ENCODE results near the gene PARD3.

DNA sequence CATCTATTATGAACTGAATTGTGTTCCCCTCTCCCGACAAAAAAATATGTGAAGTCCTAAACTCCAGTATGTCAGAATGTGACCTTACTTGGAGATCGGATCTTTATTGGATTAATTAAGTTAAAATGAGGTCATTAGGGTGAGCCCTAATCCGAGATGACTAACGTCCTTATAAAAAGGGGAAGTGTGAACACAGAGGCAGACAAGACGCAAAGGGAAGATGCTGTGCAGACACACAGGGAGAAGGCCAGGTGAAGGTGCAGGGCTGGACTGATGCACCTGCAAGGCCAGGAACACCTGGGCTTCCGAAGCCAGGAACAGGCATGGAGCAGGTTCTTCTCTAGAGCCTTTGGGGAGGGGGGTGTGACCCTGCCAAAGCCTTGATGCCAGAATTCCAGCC is 187.8 kb downstream of the PARD3 start:
- TF ChIP-seq, protein P1, sequence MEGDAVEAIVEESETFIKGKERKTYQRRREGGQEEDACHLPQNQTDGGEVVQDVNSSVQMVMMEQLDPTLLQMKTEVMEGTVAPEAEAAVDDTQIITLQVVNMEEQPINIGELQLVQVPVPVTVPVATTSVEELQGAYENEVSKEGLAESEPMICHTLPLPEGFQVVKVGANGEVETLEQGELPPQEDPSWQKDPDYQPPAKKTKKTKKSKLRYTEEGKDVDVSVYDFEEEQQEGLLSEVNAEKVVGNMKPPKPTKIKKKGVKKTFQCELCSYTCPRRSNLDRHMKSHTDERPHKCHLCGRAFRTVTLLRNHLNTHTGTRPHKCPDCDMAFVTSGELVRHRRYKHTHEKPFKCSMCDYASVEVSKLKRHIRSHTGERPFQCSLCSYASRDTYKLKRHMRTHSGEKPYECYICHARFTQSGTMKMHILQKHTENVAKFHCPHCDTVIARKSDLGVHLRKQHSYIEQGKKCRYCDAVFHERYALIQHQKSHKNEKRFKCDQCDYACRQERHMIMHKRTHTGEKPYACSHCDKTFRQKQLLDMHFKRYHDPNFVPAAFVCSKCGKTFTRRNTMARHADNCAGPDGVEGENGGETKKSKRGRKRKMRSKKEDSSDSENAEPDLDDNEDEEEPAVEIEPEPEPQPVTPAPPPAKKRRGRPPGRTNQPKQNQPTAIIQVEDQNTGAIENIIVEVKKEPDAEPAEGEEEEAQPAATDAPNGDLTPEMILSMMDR (IDR thresholded peaks at IDR 0.05) = no peak
- no peak for TF ChIP-seq POLR2A (IDR thresholded peaks at IDR 0.05; ENCODE audit: low read depth)
- no peak for TF ChIP-seq POLR2AphosphoS5 (IDR thresholded peaks at IDR 0.05)
- TF ChIP-seq EP300 (IDR thresholded peaks at IDR 0.05) = no peak
